Measurements from ENCODE around the gene ALG14.

Gene ALG14

GRCh38 chr1:94936861-94937620, 135.7 kb downstream of the ALG14 start:
- Histone ChIP-seq H3K36me3 (no peaks in the 10 kb centered on the region), H3K9me3 (no peaks in the 10 kb centered on the region), H3K4me1 (no peaks in the 10 kb centered on the region), H3K4me3 (ENCODE audit: low read depth, low read length) (no peak overlapping the region), H3K27me3 (no peaks in the 10 kb centered on the region)
- no peak for DNase-seq
- TF ChIP-seq CTCF (IDR thresholded peaks at IDR 0.05; ENCODE audit: low read depth, low read length), result no peak

DNA sequence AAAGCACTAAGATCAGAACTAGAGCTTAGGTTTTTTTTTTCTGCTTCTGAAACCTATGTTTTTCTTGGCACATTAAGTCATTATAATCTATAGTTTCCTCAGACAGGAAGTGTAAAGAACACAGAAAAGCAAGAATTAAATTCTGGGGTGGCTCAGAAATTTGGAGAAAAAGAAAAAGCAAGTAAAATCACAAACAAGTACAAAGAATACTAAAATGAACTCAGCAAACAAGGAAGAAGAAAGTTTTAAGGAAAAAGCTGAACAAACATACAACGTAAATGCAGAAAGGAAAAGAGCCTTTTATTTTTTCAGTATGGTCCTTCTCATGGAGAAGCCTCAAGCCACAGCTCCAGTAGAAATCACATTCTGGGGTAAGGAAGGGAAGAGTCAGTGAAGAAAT, 137.3 kb downstream of the ALG14 start:
- no peak for TF ChIP-seq CTCF (IDR thresholded peaks at IDR 0.05; ENCODE audit: low read depth, low read length)
- H3K4me1 ChIP-seq, result no peaks in the 10 kb centered on the region

GRCh38 chr1:94935034-94935433, 137.7 kb downstream of the ALG14 start:
- Histone ChIP-seq H3K4me3 (ENCODE audit: low read depth, low read length) (no peak overlapping the region), H3K36me3 (no peaks in the 10 kb centered on the region), H3K4me1 (no peaks in the 10 kb centered on the region), H3K27me3 (no peaks in the 10 kb centered on the region), H3K9me3 (no peaks in the 10 kb centered on the region)
- no peak for TF ChIP-seq CTCF (IDR thresholded peaks at IDR 0.05; ENCODE audit: low read depth, low read length)
- DNase-seq, result no peak

More for the DNA sequence above, 137.3 kb downstream of the ALG14 start:
- no peaks in the 10 kb centered on the region for H3K36me3 ChIP-seq
- no peak for DNase-seq
- H3K9me3 ChIP-seq, result no peaks in the 10 kb centered on the region
- H3K27me3 ChIP-seq, result no peaks in the 10 kb centered on the region
- H3K4me3 ChIP-seq (ENCODE audit: low read depth, low read length), result no peak overlapping the region

- no peaks in the 10 kb centered on the region for H3K36me3 ChIP-seq
- H3K4me1 ChIP-seq, result no peaks in the 10 kb centered on the region
- DNase-seq, result no peak
- no peaks in the 10 kb centered on the region for H3K9me3 ChIP-seq
- no peak overlapping the region for H3K4me3 ChIP-seq (ENCODE audit: low read depth, low read length)
- no peaks in the 10 kb centered on the region for H3K27me3 ChIP-seq
- TF ChIP-seq CTCF (IDR thresholded peaks at IDR 0.05; ENCODE audit: low read depth, low read length), result no peak
Observed at GRCh38 chr1:94934551-94934950, 138.2 kb downstream of the ALG14 start.

DNA sequence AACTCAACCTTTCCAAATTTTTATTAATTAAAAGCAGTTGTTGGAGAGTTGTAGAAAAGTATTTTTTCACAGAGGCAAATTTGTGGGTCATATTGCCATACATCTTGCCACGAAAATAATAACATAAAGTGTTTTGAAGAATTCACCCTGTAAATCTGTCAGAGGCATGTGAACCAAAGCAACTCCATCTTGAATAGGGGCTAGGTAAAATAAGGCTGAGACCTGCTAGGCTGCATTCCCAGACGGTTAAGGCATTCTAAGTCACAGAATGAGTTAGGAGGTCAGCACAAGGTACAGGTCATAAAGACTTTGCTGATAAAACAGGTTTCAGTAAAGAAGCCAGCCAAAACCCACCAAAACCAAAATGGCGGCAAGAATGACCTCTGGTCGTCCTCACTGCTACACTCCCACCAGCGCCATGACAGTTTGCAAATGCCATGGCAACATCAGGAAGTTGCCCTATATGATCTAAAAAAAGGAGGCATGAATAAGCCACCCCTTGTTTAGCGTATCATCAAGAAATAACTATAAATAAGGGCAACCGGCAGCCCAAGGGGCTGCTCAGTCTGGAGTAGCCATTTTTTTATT, 141.4 kb downstream of the ALG14 start:
- Histone ChIP-seq H3K4me3 (ENCODE audit: low read depth, low read length) (no peak overlapping the region), H3K27me3 (no peaks in the 10 kb centered on the region), H3K9me3 (no peaks in the 10 kb centered on the region), H3K4me1 (no peaks in the 10 kb centered on the region), H3K36me3 (no peaks in the 10 kb centered on the region)
- DNase-seq, result no peak
- TF ChIP-seq CTCF (IDR thresholded peaks at IDR 0.05; ENCODE audit: low read depth, low read length), result no peak
